DOHH2 (cell line): Measurements from ENCODE around the gene DLG1.

Experiments used
- EZH2phosphoT487 ChIP-seq: fragments of 200-600 bp; sonication (generic); IDR thresholded peaks from 2 replicates; pipeline ENCODE4 v1.6.1; 2017; ENCODE audit warnings: borderline replicate concordance, mild to moderate bottlenecking, antibody characterized with exemption, low read length, moderate library complexity, mixed read lengths
- TF ChIP-seq, protein P1 (sequence below): fragments of 200-600 bp; sonication (generic); IDR thresholded peaks from one replicate; pipeline ENCODE4 v1.5.1; 2014; ENCODE audit warnings: antibody characterized with exemption, mild to moderate bottlenecking, low read depth, low read length; ENCODE audit not compliant: poor library complexity, severe bottlenecking

DNA sequence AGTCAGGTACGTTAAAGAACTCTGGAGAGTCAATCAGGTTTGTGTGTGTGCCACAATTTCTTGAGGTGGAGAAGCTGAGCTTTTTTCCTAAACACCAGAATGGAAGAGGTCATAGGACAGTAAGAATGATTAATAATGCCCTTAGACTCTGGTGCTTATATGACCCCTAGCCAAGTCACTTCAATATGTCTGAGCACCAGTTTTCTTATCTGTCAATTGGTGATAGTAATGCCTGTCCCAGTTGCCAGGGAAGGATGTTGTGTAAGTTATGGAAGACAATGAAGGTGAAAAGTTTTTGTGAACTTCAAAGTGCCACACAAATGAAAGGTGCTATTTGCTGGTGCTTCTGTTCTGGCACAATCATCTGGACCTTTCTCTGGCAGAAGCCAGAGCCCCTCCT, 22.2 kb upstream of the DLG1 start:
- TF ChIP-seq, protein P1, sequence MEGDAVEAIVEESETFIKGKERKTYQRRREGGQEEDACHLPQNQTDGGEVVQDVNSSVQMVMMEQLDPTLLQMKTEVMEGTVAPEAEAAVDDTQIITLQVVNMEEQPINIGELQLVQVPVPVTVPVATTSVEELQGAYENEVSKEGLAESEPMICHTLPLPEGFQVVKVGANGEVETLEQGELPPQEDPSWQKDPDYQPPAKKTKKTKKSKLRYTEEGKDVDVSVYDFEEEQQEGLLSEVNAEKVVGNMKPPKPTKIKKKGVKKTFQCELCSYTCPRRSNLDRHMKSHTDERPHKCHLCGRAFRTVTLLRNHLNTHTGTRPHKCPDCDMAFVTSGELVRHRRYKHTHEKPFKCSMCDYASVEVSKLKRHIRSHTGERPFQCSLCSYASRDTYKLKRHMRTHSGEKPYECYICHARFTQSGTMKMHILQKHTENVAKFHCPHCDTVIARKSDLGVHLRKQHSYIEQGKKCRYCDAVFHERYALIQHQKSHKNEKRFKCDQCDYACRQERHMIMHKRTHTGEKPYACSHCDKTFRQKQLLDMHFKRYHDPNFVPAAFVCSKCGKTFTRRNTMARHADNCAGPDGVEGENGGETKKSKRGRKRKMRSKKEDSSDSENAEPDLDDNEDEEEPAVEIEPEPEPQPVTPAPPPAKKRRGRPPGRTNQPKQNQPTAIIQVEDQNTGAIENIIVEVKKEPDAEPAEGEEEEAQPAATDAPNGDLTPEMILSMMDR: no peak
- TF ChIP-seq EZH2phosphoT487: no peak
